Keratinocyte (primary cell): Measurements from ENCODE around the gene BTBD8. TPM values are rescaled to one million over a fixed set of nuclear protein-coding genes. Genes with fewer than 3 reads are reported as not detected.

ENCODE experiments used
- DNase-seq: peaks from one replicate; pipeline ENCODE4 v3.0.0-alpha.2; 2011; ENCODE audit warnings: low read depth, missing footprints, low spot score
- FAIRE-seq: peaks from 2 replicates; lab custom pipeline; 2011; peaks lifted over from hg19 to GRCh38; lab: Jason Lieb, UNC
- H2AFZ ChIP-seq: 2 replicates; pipeline ENCODE4 v1.6.0; 2012; ENCODE audit warnings: low read length, control low read depth, inconsistent platforms; ENCODE audit not compliant: control insufficient read depth
- H3K27ac ChIP-seq: 2 replicates; pipeline ENCODE4 v1.5.1; 2011; ENCODE audit warnings: low read length; ENCODE audit not compliant: control insufficient read depth, insufficient read depth
- H3K27me3 ChIP-seq: 3 replicates; pipeline ENCODE4 v1.6.0; 2011; ENCODE audit warnings: low read length; ENCODE audit not compliant: control insufficient read depth, insufficient read depth; ENCODE audit errors: extremely low read depth
- H3K36me3 ChIP-seq, 2 experiments: 2 replicates in 1 of 2; 3 replicates in 1 of 2; pipeline ENCODE4 v1.5.1; 2011; ENCODE audit warnings: low read length in 2 of 2, mild to moderate bottlenecking in 1 of 2; ENCODE audit not compliant: control insufficient read depth in 2 of 2, insufficient read depth in 2 of 2; ENCODE audit errors: extremely low read depth in 1 of 2
- H3K4me1 ChIP-seq: 3 replicates; pipeline ENCODE4 v1.5.1; 2011; ENCODE audit warnings: low read length; ENCODE audit not compliant: control insufficient read depth, insufficient read depth; ENCODE audit errors: extremely low read depth
- H3K4me2 ChIP-seq: 3 replicates; pipeline ENCODE4 v1.6.0; 2011; ENCODE audit warnings: low read depth, low read length; ENCODE audit not compliant: control insufficient read depth, insufficient read depth; ENCODE audit errors: extremely low read depth
- H3K4me3 ChIP-seq, 3 experiments: fragments of 200-600 bp in 1 of 3; sonication (generic) in 1 of 3; 2 replicates in 2 of 3; 3 replicates in 1 of 3; pipeline ENCODE4 v1.5.1; 2011 to 2016; ENCODE audit warnings: low read length in 3 of 3, mild to moderate bottlenecking in 3 of 3, control low read depth in 2 of 3, inconsistent platforms in 1 of 3, low read depth in 1 of 3, mixed read lengths in 1 of 3, mixed run types in 1 of 3, moderate library complexity in 1 of 3; ENCODE audit not compliant: control insufficient read depth in 2 of 3, insufficient read depth in 2 of 3; ENCODE audit errors: extremely low read depth in 1 of 3
- H3K79me2 ChIP-seq: 2 replicates; pipeline ENCODE4 v1.6.0; 2012; ENCODE audit warnings: low read length; ENCODE audit not compliant: control insufficient read depth, insufficient read depth
- H3K9ac ChIP-seq: 3 replicates; pipeline ENCODE4 v1.6.0; 2011; ENCODE audit warnings: low read length; ENCODE audit not compliant: control insufficient read depth, insufficient read depth; ENCODE audit errors: extremely low read depth
- H3K9me1 ChIP-seq: 3 replicates; pipeline ENCODE4 v1.6.0; 2011; ENCODE audit warnings: low read length; ENCODE audit not compliant: control insufficient read depth, insufficient read depth; ENCODE audit errors: extremely low read depth
- H3K9me3 ChIP-seq: 2 replicates; pipeline ENCODE4 v1.5.1; 2012; ENCODE audit warnings: low read depth, low read length; ENCODE audit not compliant: control insufficient read depth
- H4K20me1 ChIP-seq: 3 replicates; pipeline ENCODE4 v1.6.0; 2011; ENCODE audit warnings: low read length; ENCODE audit not compliant: control insufficient read depth, insufficient read depth; ENCODE audit errors: extremely low read depth
- CTCF ChIP-seq, 3 experiments: IDR thresholded peaks in 1 of 3; conservative IDR thresholded peaks in 1 of 3; optimal IDR thresholded peaks in 1 of 3; 2 replicates in 2 of 3; 3 replicates in 1 of 3; pipeline versions ENCODE3 to v1.5.1; 2011; ENCODE audit warnings: low read length in 3 of 3, mild to moderate bottlenecking in 3 of 3, moderate library complexity in 2 of 3, control low read depth in 1 of 3, inconsistent platforms in 1 of 3; ENCODE audit not compliant: insufficient read depth in 2 of 3; ENCODE audit errors: extremely low read depth in 1 of 3
- EZH2 ChIP-seq: IDR thresholded peaks from one replicate; pipeline ENCODE4 v1.6.1; 2012; ENCODE audit warnings: inconsistent platforms, mild to moderate bottlenecking, low read length, moderate library complexity
- dilution Hi-C: fragments of 300-500 bp; cut with MboI; formaldehyde crosslinking; loops from one replicate; pipeline ENCODE4 v1.7.0; 2020; ENCODE audit warnings: low sequenced_read_pairs; ENCODE audit not compliant: extremely low pct_ligation_motif_present
- polyA plus RNA-seq, 5 experiments: library from polyadenylated mRNA; depleted of rRNA in 3 of 5; stranded (reverse) in 3 of 5; stranded (forward) in 1 of 5; unstranded in 1 of 5; fragments of >200 nt; gene quantifications; 1 replicate in 1 of 5; 2 replicates in 3 of 5; 3 replicates in 1 of 5; pipeline versions ENCODE4 v1.2.1 to v1.2.3, GENCODE V29; 2011 to 2012; ENCODE audit warnings: missing spikeins in 2 of 5, low read depth in 1 of 5, low replicate concordance in 1 of 5

BTBD8 gene
- polyA plus RNA-seq, 1 donor (not counting 4 experiments of a cell fraction or from before 2014, with no cell fraction given): 1.4 TPM

GRCh38 chr1:92159593-92159992 is 79.4 kb downstream of the BTBD8 start:
- no peaks in the 10 kb centered on the region for H4K20me1 ChIP-seq
- H2AFZ ChIP-seq: no peak overlapping the region
- FAIRE-seq: no peak
- H3K79me2 ChIP-seq: no peaks in the 10 kb centered on the region
- no peak overlapping the region for H3K4me3 ChIP-seq
- no peaks in the 10 kb centered on the region for H3K36me3 ChIP-seq
- H3K4me1 ChIP-seq: no peaks in the 10 kb centered on the region
- H3K9me1 ChIP-seq: no peaks in the 10 kb centered on the region
- H3K9me3 ChIP-seq: no peaks in the 10 kb centered on the region
- DNase-seq: no peak
- no peak for TF ChIP-seq CTCF (optimal IDR thresholded peaks at IDR 0.05 in 1 of 3, IDR thresholded peaks at IDR 0.05 in 1 of 3, conservative IDR thresholded peaks at IDR 0.05 in 1 of 3; ENCODE audit: extremely low read depth in 1 of 3, insufficient read depth in 2 of 3, low read length in 3 of 3)
- TF ChIP-seq EZH2: no peak
- dilution Hi-C loops: no loop called here
- H3K27ac ChIP-seq: no peak overlapping the region
- H3K9ac ChIP-seq: no peak overlapping the region
- H3K27me3 ChIP-seq: no peaks in the 10 kb centered on the region
- no peak overlapping the region for H3K4me2 ChIP-seq

DNA sequence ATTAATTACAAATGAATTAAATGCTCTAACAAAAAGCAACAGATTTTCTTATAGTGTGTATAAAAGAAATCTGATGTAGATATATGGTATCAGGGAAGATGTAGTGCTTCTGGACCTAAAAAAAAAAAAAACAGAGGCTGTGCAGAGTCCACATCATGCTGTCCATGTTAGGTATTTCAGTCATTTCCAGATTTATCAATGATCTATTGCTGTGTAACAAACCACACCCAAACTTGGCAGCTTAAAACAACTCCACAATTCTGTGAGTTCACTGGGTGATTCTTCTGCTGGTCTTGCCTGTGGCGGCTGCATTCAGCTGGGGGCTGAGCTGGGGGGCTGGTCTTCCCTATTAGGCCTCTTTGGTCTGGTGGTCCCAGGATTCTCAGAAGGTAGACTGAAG is 85.2 kb downstream of the BTBD8 start:
- H3K4me2 ChIP-seq: no peak overlapping the region
- H2AFZ ChIP-seq: no peak overlapping the region
- H3K9me3 ChIP-seq: no peaks in the 10 kb centered on the region
- no peak overlapping the region for H3K27ac ChIP-seq
- FAIRE-seq: no peak
- dilution Hi-C loops: no loop called here
- H3K27me3 ChIP-seq: no peaks in the 10 kb centered on the region
- H4K20me1 ChIP-seq: no peaks in the 10 kb centered on the region
- no peaks in the 10 kb centered on the region for H3K79me2 ChIP-seq
- no peak overlapping the region for H3K9ac ChIP-seq
- DNase-seq: no peak
- H3K36me3 ChIP-seq: no peaks in the 10 kb centered on the region
- TF ChIP-seq EZH2: no peak
- TF ChIP-seq CTCF (optimal IDR thresholded peaks at IDR 0.05 in 1 of 3, IDR thresholded peaks at IDR 0.05 in 1 of 3, conservative IDR thresholded peaks at IDR 0.05 in 1 of 3; ENCODE audit: extremely low read depth in 1 of 3, insufficient read depth in 2 of 3, low read length in 3 of 3): no peak
- H3K9me1 ChIP-seq: no peaks in the 10 kb centered on the region
- H3K4me1 ChIP-seq: no peaks in the 10 kb centered on the region
- H3K4me3 ChIP-seq: no peak overlapping the region
